HG03175 (cell line): ENCODE results near the gene PRDM16.

Experiments
- ATAC-seq: cut with Tn5 transposase; IDR thresholded peaks from one replicate; pipeline ENCODE4 v1.9.1; 2021; ENCODE audit warnings: mild to moderate bottlenecking, moderate library complexity; ENCODE audit not compliant: unreplicated experiment

The PRDM16 gene

DNA sequence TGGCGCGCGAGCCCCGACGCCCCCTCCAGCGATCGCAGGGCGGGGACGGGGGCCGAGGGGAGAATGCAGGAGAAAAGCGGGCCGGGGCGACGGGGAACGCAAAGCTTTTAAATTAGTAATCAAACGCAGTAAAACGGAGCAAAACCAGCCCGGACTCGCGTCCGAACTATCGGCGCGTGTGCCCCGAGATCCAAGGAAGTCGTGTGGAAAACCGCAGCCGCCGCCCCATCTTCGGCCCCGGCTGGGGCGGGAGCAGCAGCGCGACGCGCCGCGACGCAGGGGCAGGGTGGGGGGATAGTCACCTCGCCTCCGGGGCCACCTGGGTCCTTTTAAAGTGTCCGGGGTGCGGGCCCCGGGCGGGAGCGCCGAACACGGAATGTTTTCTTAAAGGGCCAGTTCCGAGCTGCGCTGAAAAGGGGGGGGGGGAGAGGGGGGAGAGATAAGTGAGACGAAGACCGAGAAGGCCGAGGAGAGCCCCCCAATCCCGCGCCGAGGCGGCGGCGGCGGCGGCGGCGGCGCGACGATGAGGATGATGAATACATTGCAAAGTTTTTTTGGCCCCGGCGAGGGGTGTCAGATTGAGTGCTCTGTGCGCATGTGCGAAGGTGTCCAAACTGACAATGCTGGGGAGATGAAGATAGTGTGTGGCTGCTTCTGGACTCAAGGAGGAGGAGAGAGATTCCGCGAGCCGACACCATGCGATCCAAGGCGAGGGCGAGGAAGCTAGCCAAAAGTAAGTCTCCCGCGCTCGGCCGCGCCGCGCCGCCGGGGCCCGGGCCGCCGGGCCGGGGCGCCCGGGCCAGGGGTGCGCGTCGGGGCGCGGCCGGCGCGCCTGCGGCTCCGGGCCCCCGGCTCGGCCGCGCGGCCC lies at the start of gene PRDM16:
PRDM16 (plus strand) TSS at position 640 of the 868 bp plus-strand sequence; CDS start at position 697, 57 bp downstream.
- ATAC-seq: no peak

DNA sequence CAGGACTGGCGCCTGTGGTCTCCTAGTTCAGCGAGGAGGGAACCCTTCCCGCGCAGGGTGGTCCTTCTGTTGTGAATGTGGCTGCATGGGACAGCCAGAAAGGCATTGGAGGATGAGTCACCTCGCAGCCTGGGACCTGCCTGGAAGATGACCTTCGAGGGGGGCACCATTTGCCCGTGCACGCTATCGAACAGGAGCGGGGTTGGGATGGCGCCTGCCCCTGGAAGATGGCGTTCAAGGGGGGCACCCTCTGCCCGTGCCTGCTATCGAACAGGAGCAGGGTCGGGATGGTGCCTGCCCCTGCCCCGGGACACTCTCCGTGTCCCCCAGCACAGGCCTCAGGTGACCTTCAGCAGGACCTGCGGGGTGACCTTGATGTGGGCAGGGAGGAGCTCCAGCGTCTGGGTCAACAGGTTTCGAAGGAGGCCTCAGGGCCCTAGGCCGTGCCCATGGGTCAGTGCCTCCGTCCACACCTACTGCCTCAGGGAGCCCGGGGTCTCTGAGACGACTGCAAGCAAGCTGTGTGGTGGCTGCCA lies 49.4 kb upstream of the PRDM16 start:
- ATAC-seq: no peak

GRCh38 chr1:3020263-3020909 lies 48.6 kb upstream of the PRDM16 start:
- no peak for ATAC-seq

DNA sequence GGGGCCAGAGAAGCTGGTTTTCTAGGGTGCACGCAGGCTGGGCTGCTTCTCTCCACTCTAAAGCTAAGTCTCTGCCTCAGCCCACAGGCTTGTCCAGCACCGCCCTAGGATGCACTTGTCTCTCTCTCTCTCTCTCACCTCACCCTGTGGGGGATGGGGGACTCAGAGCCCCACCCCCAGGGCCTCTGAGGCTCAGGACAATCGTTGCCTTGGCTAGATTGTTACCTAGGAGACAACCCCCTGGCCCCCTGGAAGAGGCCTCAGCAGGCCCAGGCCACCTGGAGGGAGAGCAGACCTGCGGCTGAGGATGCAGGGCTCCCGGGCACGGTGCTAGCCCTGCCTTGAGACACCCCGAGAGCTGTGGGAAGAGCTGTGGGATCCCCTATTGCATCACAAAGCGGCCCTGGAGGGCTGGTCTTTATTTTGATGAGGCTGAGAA lies 47.8 kb upstream of the PRDM16 start, which contains the start of gene ACTRT2:
ACTRT2 (plus strand) TSS at position 235 of the 439 bp plus-strand sequence. CDS start 220 bp downstream, outside the sequence.
- no peak for ATAC-seq

- no peak for ATAC-seq
Measured at GRCh38 chr1:3021801-3022401, 47.1 kb upstream of the PRDM16 start.

DNA sequence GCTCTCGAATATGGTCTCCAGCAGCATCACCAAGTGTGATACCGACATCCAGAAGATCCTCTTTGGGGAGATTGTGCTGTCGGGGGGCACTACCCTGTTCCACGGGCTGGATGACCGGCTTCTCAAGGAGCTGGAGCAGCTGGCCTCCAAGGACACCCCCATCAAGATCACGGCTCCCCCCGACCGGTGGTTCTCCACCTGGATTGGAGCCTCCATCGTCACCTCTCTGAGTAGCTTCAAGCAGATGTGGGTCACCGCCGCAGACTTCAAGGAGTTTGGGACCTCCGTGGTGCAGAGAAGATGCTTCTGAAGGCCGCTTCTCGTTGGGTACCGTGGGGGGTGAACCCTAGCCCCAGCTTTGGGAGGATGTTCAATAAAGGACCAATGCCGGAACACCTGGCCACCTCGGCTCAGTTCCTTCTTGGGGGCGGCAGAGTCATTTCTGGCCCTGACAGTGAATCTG lies 46.5 kb upstream of the PRDM16 start:
- no peak for ATAC-seq

DNA sequence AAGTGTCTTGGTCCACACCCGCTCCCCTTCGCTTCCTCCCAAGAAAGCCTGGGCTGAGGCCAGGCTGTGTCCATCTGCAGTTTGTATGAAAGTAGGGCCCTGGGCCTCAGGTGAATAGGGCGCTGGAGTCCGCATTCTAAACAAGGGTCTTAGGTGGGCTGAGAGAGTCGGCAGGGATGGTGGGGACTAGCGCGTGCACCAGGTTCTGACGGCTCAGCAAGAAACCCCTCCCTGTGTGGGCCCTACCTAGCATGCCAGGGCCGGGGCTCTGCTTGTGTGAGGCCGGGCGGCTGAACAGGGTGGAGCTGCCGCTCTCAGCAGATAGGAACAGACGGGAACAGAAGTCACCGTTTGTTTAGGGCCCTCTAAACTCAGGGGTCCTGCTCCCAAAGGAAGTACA lies 46.0 kb upstream of the PRDM16 start:
- ATAC-seq: no peak

- ATAC-seq: no peak
Measured at GRCh38 chr1:3024019-3024418, 45.0 kb upstream of the PRDM16 start.

DNA sequence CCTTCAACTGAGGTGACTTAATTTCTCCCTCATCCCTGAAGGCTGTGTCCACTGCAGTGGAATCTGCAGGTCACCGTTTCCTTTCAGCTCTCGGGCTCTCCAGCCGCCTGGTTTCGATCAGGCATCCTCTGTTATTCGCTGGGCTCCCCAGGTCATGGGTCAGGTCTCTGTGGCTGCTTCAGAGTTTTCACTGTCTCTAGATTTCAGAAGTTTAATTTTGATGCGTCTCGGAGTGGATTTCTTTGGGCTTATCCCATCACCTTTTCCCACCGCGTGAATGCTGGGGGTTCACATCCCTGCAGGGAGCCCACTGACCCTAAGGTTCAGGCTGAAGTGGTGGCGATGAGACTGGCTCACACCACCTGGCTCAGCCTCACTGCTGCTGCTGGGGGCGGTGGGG lies 44.4 kb upstream of the PRDM16 start:
- no peak for ATAC-seq

DNA sequence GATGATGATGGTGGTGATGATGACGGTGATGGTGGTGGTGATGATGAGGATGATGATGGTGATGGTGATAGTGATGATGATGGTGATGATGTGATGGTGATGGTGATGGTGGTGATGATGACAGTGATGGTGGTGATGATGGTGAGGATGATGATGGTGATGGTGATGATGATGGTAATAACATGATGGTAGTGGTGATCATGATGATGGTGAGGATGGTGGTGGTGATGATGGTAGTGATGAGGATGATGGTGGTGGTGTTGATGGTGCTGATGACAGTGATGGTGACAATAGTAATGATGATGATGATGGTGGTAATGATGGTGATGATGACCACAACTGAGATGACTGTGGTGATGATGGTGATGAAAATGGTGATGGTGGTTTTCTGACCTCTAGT lies 42.9 kb upstream of the PRDM16 start:
- ATAC-seq: no peak

GRCh38 chr1:3026581-3027391 lies 42.2 kb upstream of the PRDM16 start:
- no peak for ATAC-seq

- no peak for ATAC-seq
Measured at GRCh38 chr1:3027611-3028371, 41.2 kb upstream of the PRDM16 start.

GRCh38 chr1:3028531-3029282 lies 40.3 kb upstream of the PRDM16 start:
- ATAC-seq: no peak

GRCh38 chr1:3029481-3029961 lies 39.5 kb upstream of the PRDM16 start:
- no peak for ATAC-seq

DNA sequence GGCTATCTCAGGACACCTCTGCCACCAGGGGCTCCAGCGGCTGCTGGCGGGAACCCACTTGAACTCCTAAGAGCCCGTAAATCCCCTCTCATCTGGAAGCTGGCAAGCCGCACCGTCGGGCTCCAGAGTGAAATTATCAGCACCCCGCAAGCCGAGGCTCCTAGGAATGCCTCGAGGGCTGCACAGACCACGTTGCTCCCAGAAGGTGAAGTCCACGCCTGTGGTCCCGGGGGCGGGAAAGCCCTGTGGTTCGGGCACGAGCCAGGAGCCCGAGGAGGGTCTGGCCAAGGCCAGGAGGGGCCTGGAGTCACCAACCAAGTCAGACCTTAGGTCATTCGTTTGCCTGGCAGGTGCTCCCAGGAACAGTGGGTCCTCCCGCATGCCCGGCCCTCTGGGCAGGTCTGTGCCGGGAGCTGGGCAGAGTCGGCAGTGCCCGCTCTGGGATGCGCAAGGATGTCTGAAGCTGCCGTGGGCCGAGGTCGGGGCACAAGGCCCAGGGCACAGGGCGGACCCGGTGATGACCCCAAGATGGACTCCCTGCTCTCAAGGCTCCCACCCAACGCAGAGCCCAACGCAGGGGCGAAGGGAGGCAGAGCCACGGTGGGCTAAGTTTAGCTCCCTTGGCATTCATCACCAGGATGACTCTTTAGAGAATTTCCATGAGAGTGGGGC lies 38.9 kb upstream of the PRDM16 start:
- ATAC-seq: no peak

GRCh38 chr1:3030663-3031381 lies 38.2 kb upstream of the PRDM16 start:
- no peak for ATAC-seq

DNA sequence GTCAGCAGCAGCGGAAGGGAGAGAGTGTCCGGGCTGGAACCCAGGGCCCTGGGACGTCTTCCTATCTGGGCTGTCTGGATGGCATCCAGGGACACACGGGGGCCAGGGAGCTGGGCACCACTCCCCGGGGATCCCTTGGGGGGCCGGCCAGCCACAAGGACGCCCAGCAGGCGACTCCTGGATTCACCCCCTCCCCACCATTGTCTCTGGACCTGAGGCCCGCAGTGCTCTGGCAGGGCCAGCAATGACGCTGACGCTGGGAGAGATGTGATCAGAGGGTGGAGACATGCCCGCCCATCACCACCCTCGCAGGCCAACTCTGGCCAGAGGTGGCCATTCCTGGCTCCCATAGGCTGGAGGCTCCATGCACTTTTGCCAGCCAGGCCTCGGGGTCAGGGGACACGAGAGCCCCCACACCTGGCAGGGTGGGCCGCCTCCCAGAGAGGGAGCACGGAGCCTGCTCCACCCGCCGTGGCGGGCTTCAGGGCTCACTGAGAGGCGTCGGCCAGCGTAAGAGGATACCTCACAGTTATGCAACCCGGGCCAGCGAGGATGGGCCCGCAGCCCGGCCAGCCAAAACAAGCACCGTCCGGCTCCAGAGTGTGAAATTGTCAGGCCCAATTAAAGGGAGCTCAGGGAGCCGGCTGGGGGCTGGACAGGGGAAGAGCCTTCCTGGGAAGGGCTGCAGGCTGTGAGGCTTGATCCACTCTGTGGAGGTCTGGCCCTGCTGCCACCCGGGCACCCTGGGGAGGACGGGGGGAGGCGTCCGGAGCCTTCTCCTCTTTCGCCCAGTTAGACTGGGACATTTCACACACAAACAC lies 37.4 kb upstream of the PRDM16 start:
- no peak for ATAC-seq
